Measurements from ENCODE around the gene SV2A. TPM values are rescaled to one million over a fixed set of nuclear protein-coding genes. Genes with fewer than 3 reads are reported as not detected.
"Not testable (repeated sequence)": the region's sequence is repeated elsewhere in the genome, so short reads cannot be mapped to it uniquely, and the experiment has no call there.

Gene SV2A
- polyA plus RNA-seq, 1 experiment: 25.4 TPM

DNA sequence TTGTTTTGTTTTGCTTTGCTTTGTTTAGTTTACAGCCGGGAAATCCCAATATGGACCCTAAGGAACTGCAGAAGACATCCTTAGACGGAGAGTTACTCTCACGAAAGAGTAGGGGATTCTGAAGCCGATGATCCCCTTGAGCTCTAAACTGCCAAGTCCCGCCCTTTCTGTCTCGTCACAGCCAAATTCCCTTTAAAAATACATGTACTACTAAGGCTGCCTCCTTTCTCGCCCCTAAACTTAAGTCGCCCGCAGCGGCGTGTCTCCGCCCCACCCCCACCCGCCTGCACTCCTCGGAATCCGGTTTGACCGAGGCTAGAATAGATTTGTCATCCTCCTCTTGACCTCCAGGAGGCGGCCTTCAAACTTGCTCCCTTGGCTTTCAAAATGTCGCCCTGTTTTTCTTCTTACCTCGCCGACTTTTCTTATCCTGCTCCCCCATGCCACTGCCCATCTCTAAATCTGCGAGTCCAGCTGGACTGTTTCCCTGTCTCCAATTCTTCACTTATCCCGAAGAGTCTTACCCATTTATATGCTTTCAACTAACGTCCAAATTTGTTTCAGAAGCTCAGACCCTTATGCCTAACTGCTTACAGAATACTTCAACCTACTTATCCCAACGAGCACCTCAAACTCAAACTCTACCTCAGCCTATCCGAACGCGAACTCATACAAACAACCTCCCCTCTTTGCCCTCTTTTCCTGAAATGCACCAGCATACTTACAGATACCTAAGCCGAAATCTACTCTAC, 29.2 kb downstream of the SV2A start:
- H3K36me3 ChIP-seq (ENCODE audit: control insufficient read depth, insufficient read depth, low read length): no peaks in the 10 kb centered on the region
- no peaks in the 10 kb centered on the region for H3K27me3 ChIP-seq (ENCODE audit: control insufficient read depth, insufficient read depth, low read length)
- peak overlapping the region; percentile 49 for H3K4me3 ChIP-seq (ENCODE audit: low read depth, low read length)
- TF ChIP-seq, protein P1, sequence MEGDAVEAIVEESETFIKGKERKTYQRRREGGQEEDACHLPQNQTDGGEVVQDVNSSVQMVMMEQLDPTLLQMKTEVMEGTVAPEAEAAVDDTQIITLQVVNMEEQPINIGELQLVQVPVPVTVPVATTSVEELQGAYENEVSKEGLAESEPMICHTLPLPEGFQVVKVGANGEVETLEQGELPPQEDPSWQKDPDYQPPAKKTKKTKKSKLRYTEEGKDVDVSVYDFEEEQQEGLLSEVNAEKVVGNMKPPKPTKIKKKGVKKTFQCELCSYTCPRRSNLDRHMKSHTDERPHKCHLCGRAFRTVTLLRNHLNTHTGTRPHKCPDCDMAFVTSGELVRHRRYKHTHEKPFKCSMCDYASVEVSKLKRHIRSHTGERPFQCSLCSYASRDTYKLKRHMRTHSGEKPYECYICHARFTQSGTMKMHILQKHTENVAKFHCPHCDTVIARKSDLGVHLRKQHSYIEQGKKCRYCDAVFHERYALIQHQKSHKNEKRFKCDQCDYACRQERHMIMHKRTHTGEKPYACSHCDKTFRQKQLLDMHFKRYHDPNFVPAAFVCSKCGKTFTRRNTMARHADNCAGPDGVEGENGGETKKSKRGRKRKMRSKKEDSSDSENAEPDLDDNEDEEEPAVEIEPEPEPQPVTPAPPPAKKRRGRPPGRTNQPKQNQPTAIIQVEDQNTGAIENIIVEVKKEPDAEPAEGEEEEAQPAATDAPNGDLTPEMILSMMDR (IDR thresholded peaks at IDR 0.05; ENCODE audit: insufficient read depth, low read depth, low read length): peak; percentile 74
- ChIA-PET POLR2A (interaction anchor here (0.9 to 2.8 kb wide), 8 partner anchors 11 to 299 kb away, joined by 3 to 16 read pairs (median 4); partner anchors contain the start of gene BOLA1), CTCF (interaction anchor here (0.6 to 1.8 kb wide), 13 partner anchors 12 to 1132 kb away, joined by 3 to 6 read pairs (median 4); partner anchors contain the start of gene SF3B4)
- DNase-seq (ENCODE audit: low read depth): peak; percentile 51

DNA sequence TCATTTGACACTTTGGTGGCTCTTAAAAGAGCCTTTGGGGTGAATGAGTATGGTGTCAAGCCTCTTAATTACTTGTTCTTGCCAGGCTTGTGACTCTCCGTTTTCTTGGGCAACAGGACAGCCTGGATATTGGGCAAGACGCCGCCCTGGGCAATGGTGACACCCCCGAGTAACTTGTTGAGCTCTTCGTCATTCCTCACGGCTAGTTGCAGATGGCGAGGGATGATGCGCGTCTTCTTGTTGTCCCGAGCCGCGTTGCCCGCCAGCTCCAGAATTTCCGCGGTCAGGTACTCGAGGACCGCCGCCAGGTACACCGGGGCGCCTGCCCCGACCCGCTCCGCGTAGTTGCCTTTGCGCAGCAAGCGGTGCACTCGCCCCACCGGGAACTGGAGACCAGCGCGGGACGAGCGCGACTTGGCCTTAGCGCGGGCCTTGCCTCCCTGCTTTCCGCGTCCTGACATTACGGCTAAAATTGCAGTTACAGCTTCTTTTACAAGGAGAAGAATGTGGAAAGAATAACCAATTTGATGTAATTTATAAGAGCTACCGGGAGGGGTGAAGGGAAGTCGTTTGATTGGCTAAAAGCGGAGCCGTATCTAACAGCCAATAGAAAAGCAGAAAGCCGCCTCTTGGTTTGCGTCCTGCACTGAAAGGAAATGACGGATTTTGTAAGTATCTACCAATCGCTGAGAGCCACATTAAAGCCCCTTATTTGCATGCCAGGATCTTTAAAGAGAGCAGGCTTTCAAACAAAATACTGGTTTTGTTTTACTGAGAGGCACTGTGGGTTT, 30.0 kb downstream of the SV2A start:
- Histone ChIP-seq H3K27me3 (ENCODE audit: control insufficient read depth, insufficient read depth, low read length) (no peaks in the 10 kb centered on the region), H3K36me3 (ENCODE audit: control insufficient read depth, insufficient read depth, low read length) (no peaks in the 10 kb centered on the region), H3K4me3 (ENCODE audit: low read depth, low read length) (peak overlapping the region; percentile 67)
- TF ChIP-seq, protein P1 (IDR thresholded peaks at IDR 0.05; ENCODE audit: insufficient read depth, low read depth, low read length): no peak
- ChIA-PET POLR2A (interaction anchor here (0.9 to 2.8 kb wide), 10 partner anchors 12 to 300 kb away, joined by 3 to 16 read pairs (median 4); partner anchors contain the start of gene BOLA1), CTCF (interaction anchor here (0.6 to 1.8 kb wide), 9 partner anchors 12 to 278 kb away, joined by 3 to 5 read pairs (median 3); a partner anchor contains a TSS)
- peak; percentile 97 for DNase-seq (ENCODE audit: low read depth)

DNA sequence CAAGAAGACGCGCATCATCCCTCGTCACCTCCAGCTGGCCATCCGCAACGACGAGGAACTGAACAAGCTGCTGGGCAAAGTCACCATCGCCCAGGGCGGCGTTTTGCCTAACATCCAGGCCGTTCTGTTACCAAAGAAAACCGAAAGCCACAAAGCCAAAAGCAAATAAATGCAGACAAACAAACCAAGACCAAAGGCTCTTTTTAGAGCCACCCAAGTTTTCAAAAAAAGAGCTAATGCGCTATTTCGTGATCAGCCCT, 30.5 kb downstream of the SV2A start:
- peak overlapping the region; percentile 67 for H3K4me3 ChIP-seq (ENCODE audit: low read depth, low read length)
- H3K36me3 ChIP-seq (ENCODE audit: control insufficient read depth, insufficient read depth, low read length); H3K27me3 ChIP-seq (ENCODE audit: control insufficient read depth, insufficient read depth, low read length); DNase-seq (ENCODE audit: low read depth): not testable (repeated sequence)
- ChIA-PET CTCF (interaction anchor here (0.9 to 1.4 kb wide), 5 partner anchors 15 to 282 kb away, joined by 3 to 5 read pairs (median 3); no protein-coding TSS in a partner anchor), POLR2A (interaction anchor here (1.0 to 2.8 kb wide), 5 partner anchors 12 to 300 kb away, joined by 3 to 16 read pairs (median 8); partner anchors contain the start of gene BOLA1)

DNA sequence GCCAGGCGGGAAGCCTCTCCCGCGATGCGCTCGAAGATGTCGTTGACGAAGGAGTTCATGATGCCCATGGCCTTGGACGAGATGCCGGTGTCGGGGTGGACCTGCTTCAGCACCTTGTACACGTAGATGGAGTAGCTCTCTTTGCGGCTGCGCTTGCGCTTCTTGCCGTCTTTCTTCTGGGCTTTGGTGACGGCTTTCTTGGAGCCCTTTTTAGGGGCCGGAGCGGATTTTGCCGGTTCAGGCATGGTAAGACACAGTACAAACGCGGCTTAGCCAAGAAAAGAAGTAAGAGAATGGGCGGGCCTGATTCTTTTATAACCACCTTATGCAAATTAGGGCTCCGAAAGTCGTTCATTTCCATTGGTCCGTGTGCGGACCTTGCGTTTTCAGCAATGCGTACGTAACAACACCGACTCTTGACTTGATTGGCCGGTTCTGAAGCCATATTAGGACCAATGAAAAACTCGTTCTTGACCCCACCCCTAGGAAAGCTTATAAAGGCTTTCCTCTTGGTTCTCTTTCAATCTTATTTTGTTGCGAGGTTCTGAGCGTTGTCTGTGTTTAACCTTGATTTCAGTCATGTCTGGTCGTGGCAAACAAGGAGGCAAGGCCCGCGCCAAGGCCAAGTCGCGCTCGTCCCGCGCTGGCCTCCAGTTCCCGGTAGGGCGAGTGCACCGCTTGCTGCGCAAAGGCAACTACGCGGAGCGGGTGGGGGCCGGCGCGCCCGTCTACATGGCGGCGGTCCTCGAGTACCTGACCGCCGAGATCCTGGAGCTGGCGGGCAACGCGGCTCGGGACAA, 31.0 kb downstream of the SV2A start:
- no peaks in the 10 kb centered on the region for H3K27me3 ChIP-seq (ENCODE audit: control insufficient read depth, insufficient read depth, low read length)
- peak overlapping the region; percentile 67 for H3K4me3 ChIP-seq (ENCODE audit: low read depth, low read length)
- TF ChIP-seq, protein P1 (IDR thresholded peaks at IDR 0.05; ENCODE audit: insufficient read depth, low read depth, low read length): no peak
- peak; percentile 98 for DNase-seq (ENCODE audit: low read depth)
- ChIA-PET CTCF (interaction anchor here (0.9 to 1.0 kb wide), 2 partner anchors 25 to 282 kb away, joined by 3 read pairs; no protein-coding TSS in a partner anchor), POLR2A (interaction anchor here (1.0 to 2.8 kb wide), 6 partner anchors 13 to 301 kb away, joined by 3 to 16 read pairs (median 10); partner anchors contain the start of gene BOLA1)
- no peaks in the 10 kb centered on the region for H3K36me3 ChIP-seq (ENCODE audit: control insufficient read depth, insufficient read depth, low read length)

DNA sequence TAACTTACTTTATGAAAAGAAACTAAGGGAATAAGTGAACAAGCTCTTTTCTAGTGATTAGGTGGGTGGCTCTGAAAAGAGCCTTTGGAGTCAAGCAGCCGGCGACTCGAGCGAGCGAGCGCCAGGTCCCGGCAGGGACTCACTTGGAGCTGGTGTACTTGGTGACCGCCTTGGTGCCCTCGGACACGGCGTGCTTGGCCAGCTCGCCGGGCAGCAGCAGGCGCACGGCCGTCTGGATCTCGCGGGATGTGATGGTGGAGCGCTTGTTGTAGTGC, 31.6 kb downstream of the SV2A start:
- H3K27me3 ChIP-seq (ENCODE audit: control insufficient read depth, insufficient read depth, low read length); CTCF ChIA-PET; DNase-seq (ENCODE audit: low read depth); H3K36me3 ChIP-seq (ENCODE audit: control insufficient read depth, insufficient read depth, low read length): not testable (repeated sequence)
- POLR2A ChIA-PET: interaction anchor here (1.3 to 2.8 kb wide), 3 partner anchors 14 to 301 kb away, joined by 12 to 16 read pairs (median 15); partner anchors contain the start of gene BOLA1
- peak overlapping the region; percentile 67 for H3K4me3 ChIP-seq (ENCODE audit: low read depth, low read length)

All from BJ (cell line).